DND-41 (cell line): ENCODE data around the gene ANKRD23.

Experiments used
- ATAC-seq: fragments of 200-7000 bp; cut with Tn5 transposase; 3 replicates; pipeline ENCODE4 v1.9.1; 2021; ENCODE audit warnings: low read depth; ENCODE audit not compliant: insufficient read depth
- DNase-seq: peaks from one replicate; pipeline ENCODE4 v3.0.0-alpha.2; 2020
- H2AFZ ChIP-seq: 2 replicates; pipeline ENCODE4 v1.6.0; 2012; ENCODE audit warnings: low read depth, low read length
- H3K27ac ChIP-seq: 2 replicates; pipeline ENCODE4 v1.5.1; 2012; ENCODE audit warnings: low read length, inconsistent platforms
- H3K27me3 ChIP-seq: fragments of 200-600 bp; sonication (generic); 2 replicates; pipeline ENCODE4 v1.6.0; 2012; ENCODE audit warnings: low read length, mild to moderate bottlenecking, inconsistent platforms; ENCODE audit not compliant: insufficient read depth, poor library complexity
- H3K36me3 ChIP-seq: 2 replicates; pipeline ENCODE4 v1.5.1; 2012; ENCODE audit warnings: low read length, inconsistent platforms; ENCODE audit not compliant: insufficient read depth
- H3K4me1 ChIP-seq: 2 replicates; pipeline ENCODE4 v1.5.1; 2012; ENCODE audit warnings: mild to moderate bottlenecking, low read length; ENCODE audit not compliant: insufficient read depth
- H3K4me2 ChIP-seq: 2 replicates; pipeline ENCODE4 v1.6.0; 2012; ENCODE audit warnings: mild to moderate bottlenecking, moderate library complexity, low read length, inconsistent platforms; ENCODE audit not compliant: insufficient read depth
- H3K4me3 ChIP-seq, 2 experiments: fragments of 200-600 bp in 1 of 2; shearing (Covaris generic) in 1 of 2; 2 replicates each; pipeline ENCODE4 v1.5.1; 2012 to 2016; ENCODE audit warnings: inconsistent platforms in 2 of 2, low read length in 2 of 2, mild to moderate bottlenecking in 2 of 2, low read depth in 1 of 2, moderate library complexity in 1 of 2
- H3K79me2 ChIP-seq: 2 replicates; pipeline ENCODE4 v1.6.0; 2012; ENCODE audit warnings: low read length, inconsistent platforms; ENCODE audit not compliant: insufficient read depth
- H3K9ac ChIP-seq: 2 replicates; pipeline ENCODE4 v1.6.0; 2012; ENCODE audit warnings: low read depth, mild to moderate bottlenecking, inconsistent platforms, low read length, moderate library complexity
- H3K9me3 ChIP-seq: 2 replicates; pipeline ENCODE4 v1.5.1; 2012; ENCODE audit warnings: low read length, moderate library complexity, mild to moderate bottlenecking, inconsistent platforms; ENCODE audit not compliant: insufficient read depth, severe bottlenecking
- H4K20me1 ChIP-seq: 2 replicates; pipeline ENCODE4 v1.6.0; 2012; ENCODE audit warnings: low read length; ENCODE audit not compliant: insufficient read depth
- CTCF ChIP-seq: IDR thresholded peaks from 2 replicates; pipeline ENCODE4 v1.5.1; 2012; ENCODE audit warnings: borderline replicate concordance, low read length, moderate library complexity, mild to moderate bottlenecking; ENCODE audit not compliant: poor library complexity, severe bottlenecking; ENCODE audit errors: extremely low read depth
- EZH2 ChIP-seq: IDR thresholded peaks from 3 replicates; pipeline ENCODE4 v1.6.1; 2012; ENCODE audit warnings: borderline replicate concordance, low read depth, mild to moderate bottlenecking, moderate library complexity, low read length, inconsistent platforms; ENCODE audit not compliant: severe bottlenecking

The ANKRD23 gene

GRCh38 chr2:96872591-96873349 is 28.9 kb upstream of the ANKRD23 start:
- Histone ChIP-seq H4K20me1 (no peaks in the 10 kb centered on the region), H3K4me2 (no peak overlapping the region), H3K79me2 (no peaks in the 10 kb centered on the region), H3K4me1 (no peaks in the 10 kb centered on the region), H3K27me3 (no peaks in the 10 kb centered on the region), H3K27ac (no peak overlapping the region), H2AFZ (no peak overlapping the region), H3K9me3 (no peaks in the 10 kb centered on the region), H3K36me3 (no peaks in the 10 kb centered on the region), H3K4me3 (no peak overlapping the region), H3K9ac (no peak overlapping the region)
- ATAC-seq, result no peak
- no peak for DNase-seq
- TF ChIP-seq CTCF, result no peak
- TF ChIP-seq EZH2, result no peak

- H3K79me2 ChIP-seq, result no peaks in the 10 kb centered on the region
- ATAC-seq (0 out of 3 replicates have a peak, but pooled peaks have one; percentile 52), DNase-seq (peak; percentile 16)
- H3K4me3 ChIP-seq, result no peak overlapping the region
- no peaks in the 10 kb centered on the region for H3K36me3 ChIP-seq
- H3K27me3 ChIP-seq, result no peaks in the 10 kb centered on the region
- H2AFZ ChIP-seq, result no peak overlapping the region
- TF ChIP-seq CTCF (no peak), EZH2 (no peak)
- H3K27ac ChIP-seq, result no peak overlapping the region
- H3K4me1 ChIP-seq, result no peaks in the 10 kb centered on the region
- no peaks in the 10 kb centered on the region for H4K20me1 ChIP-seq
- no peak overlapping the region for H3K9ac ChIP-seq
- no peaks in the 10 kb centered on the region for H3K9me3 ChIP-seq
- H3K4me2 ChIP-seq, result no peak overlapping the region
Observed at GRCh38 chr2:96870626-96871255, 26.9 kb upstream of the ANKRD23 start.

- H3K4me3 ChIP-seq, result no peak within 1 kb of the TSS
- H3K36me3 ChIP-seq, result no peaks in the 10 kb centered on the region
- DNase-seq (no peak), ATAC-seq (no peak)
- H3K4me1 ChIP-seq, result no peaks in the 10 kb centered on the region
- no peaks in the 10 kb centered on the region for H3K9me3 ChIP-seq
- H3K4me2 ChIP-seq, result no peak within 1 kb of the TSS
- no peaks in the 10 kb centered on the region for H3K79me2 ChIP-seq
- no peaks in the 10 kb centered on the region for H4K20me1 ChIP-seq
- no peaks in the 10 kb centered on the region for H3K27me3 ChIP-seq
- TF ChIP-seq CTCF, result no peak
- TF ChIP-seq EZH2, result no peak
- no peak within 1 kb of the TSS for H3K9ac ChIP-seq
- no peak within 1 kb of the TSS for H3K27ac ChIP-seq
- H2AFZ ChIP-seq, result no peak within 1 kb of the TSS
Observed at GRCh38 chr2:96869822-96870625, 26.2 kb upstream of the ANKRD23 start, which contains the start of gene SEMA4C. Gene SEMA4C (minus strand): TSS chr2:96870080. CDS start chr2:96867886, 2,194 bp downstream.
